Breast epithelium (tissue), 3 donors: ENCODE results near the gene EN2.

Experiments used
- POLR2AphosphoS5 ChIP-seq, 3 donors: sonication (generic); formaldehyde crosslinking; IDR thresholded peaks; one replicate each; pipeline ENCODE4 v1.6.1; 2017; ENCODE audit warnings: antibody characterized with exemption in 3 of 3
- TF ChIP-seq, protein P1 (sequence below), 3 donors: fragments of 450-650 bp; IDR thresholded peaks; one replicate each; pipeline ENCODE4 v1.5.1; 2016 to 2017; ENCODE audit warnings: antibody characterized with exemption in 3 of 3, mild to moderate bottlenecking in 3 of 3, moderate library complexity in 3 of 3

DNA sequence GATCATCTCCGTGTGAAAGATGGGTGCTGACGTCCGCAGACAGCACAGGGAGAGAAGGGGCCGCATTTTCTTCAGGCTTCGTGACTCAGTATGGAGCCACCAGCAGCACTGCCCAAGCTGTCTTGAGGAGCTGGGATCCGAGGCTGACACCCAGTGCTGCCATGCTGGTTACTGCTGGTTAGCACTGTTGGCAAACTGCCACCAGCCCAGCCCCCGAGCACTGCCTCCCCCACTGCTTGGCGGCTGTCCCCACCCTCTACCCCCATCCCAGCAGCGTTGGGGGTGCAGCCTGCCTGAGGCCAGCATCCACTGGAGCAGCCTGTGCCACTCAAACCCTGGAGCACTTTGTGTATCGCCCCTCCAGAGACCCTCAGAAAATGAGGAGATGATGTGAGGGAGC, 35.8 kb upstream of the EN2 start:
- TF ChIP-seq, protein P1, sequence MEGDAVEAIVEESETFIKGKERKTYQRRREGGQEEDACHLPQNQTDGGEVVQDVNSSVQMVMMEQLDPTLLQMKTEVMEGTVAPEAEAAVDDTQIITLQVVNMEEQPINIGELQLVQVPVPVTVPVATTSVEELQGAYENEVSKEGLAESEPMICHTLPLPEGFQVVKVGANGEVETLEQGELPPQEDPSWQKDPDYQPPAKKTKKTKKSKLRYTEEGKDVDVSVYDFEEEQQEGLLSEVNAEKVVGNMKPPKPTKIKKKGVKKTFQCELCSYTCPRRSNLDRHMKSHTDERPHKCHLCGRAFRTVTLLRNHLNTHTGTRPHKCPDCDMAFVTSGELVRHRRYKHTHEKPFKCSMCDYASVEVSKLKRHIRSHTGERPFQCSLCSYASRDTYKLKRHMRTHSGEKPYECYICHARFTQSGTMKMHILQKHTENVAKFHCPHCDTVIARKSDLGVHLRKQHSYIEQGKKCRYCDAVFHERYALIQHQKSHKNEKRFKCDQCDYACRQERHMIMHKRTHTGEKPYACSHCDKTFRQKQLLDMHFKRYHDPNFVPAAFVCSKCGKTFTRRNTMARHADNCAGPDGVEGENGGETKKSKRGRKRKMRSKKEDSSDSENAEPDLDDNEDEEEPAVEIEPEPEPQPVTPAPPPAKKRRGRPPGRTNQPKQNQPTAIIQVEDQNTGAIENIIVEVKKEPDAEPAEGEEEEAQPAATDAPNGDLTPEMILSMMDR (IDR thresholded peaks at IDR 0.05) = no peak
- no peak for TF ChIP-seq POLR2AphosphoS5 (IDR thresholded peaks at IDR 0.05)
